Activated B cell treated with CpG ODN at 0.5 μM for 24 hours (primary cell): ENCODE data around the gene DNAJC30. TPM values are rescaled to one million over a fixed set of nuclear protein-coding genes. Genes with fewer than 3 reads are reported as not detected.

Experiments
- ATAC-seq: fragments of 200-7000 bp; cut with Tn5 transposase; one replicate; pipeline ENCODE4 v1.10.0; 2021; ENCODE audit warnings: low read depth, mild to moderate bottlenecking, moderate library complexity
- CTCF ChIA-PET: fragments of 350-600 bp; sonication (Branson Sonifier 250); formaldehyde crosslinking; loops from one replicate; lab custom pipeline; 2021; ENCODE audit warnings: antibody characterized with exemption; lab: Charles Lee
- POLR2A ChIA-PET: fragments of 350-600 bp; sonication (Branson Sonifier 250); formaldehyde crosslinking; loops from one replicate; lab custom pipeline; 2021; ENCODE audit warnings: antibody characterized with exemption; lab: Charles Lee
- DNase-seq: peaks from one replicate; pipeline ENCODE4 v3.0.0; 2022
- H3K27ac Mint-ChIP-seq: one replicate; pipeline ENCODE4 v1.8.0; 2020; ENCODE audit warnings: mixed read lengths
- H3K27me3 Mint-ChIP-seq: one replicate; pipeline ENCODE4 v1.8.0; 2021; ENCODE audit warnings: mixed read lengths
- H3K36me3 Mint-ChIP-seq: one replicate; pipeline ENCODE4 v1.8.0; 2021; ENCODE audit warnings: low read depth, mixed read lengths
- H3K4me1 Mint-ChIP-seq: one replicate; pipeline ENCODE4 v1.8.0; 2021; ENCODE audit warnings: mixed read lengths
- H3K4me3 Mint-ChIP-seq: one replicate; pipeline ENCODE4 v1.8.0; 2020; ENCODE audit warnings: mild to moderate bottlenecking, mixed read lengths
- H3K9me3 Mint-ChIP-seq: one replicate; pipeline ENCODE4 v1.8.0; 2020; ENCODE audit warnings: mixed read lengths
- intact Hi-C: fragments of 100-400 bp; cut with micrococcal nuclease; formaldehyde crosslinking; loops from one replicate; pipeline ENCODE4 v1.15.1; 2024
- total RNA-seq: library from RNA; stranded (reverse); gene quantifications from 2 replicates; pipeline ENCODE4 v1.2.3, GENCODE V29; 2022
- TF ChIP-seq, protein P1 (sequence below): fragments of 200-600 bp; IDR thresholded peaks from one replicate; pipeline ENCODE4 v1.8.0; 2022; ENCODE audit warnings: antibody characterized with exemption, mild to moderate bottlenecking

The DNAJC30 gene
- total RNA-seq, 1 donor from 2014 or later = 14.2 TPM

DNA sequence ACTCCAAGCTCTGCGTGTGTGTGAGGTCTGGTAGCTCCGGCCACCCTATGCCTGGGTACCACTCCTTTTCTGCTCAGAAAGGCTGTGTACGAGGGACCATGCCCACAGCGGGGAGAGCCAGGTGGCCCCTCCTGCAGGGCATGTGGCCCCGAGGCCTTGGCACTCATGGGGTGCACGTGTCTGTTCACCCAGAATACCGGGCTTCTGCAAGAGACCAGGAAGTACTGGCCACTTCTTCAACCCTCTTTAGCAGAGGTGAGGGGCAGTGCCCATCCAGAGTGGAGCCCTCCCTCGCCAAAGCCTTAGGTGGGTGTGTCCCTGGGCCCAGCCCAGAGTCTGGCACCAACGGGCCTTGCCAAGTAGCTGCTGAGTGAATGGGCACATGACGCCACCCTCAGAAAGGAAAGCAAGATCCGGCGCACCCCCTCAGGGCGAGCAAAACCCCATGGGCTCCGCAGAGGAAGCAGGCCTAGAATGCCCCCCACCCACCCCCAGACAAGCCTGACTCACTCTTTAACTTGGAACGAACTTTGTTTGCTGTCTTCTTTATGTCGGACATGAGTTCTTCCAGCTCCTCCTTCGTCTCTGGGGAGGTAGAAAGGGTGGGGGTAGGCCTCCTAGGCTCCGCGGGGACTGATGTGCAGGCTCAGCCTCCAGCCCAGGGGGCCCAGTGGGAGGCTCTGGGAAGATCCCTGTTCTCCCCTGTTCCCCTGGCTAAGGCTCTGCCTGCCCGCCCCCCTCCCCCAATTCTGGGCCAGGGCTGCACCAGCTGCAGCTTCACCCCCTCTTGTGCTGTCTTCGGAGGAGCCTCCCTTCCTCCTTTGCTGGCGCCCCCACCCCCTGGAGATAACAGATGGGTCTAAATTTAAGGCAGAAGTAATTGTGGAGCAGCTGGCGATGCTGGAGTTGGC lies 21.6 kb upstream of the DNAJC30 start:
- Mint-ChIP-seq H3K27ac (no peak overlapping the region), H3K4me3 (no peak overlapping the region), H3K4me1 (peaks cover 16% of the 10 kb centered on the region), H3K27me3 (peaks cover 8% of the 10 kb centered on the region), H3K9me3 (no peaks in the 10 kb centered on the region), H3K36me3 (no peaks in the 10 kb centered on the region)
- ATAC-seq (no peak), DNase-seq (no peak)
- intact Hi-C loops = loop anchor here (1.0 kb wide), 1 partner anchor 38 kb away; the partner anchor contains the start of gene VPS37D
- CTCF ChIA-PET = no interaction called here
- POLR2A ChIA-PET = interaction anchor here (0.5 kb wide), 1 partner anchor 23 kb away, joined by 8 read pairs; no protein-coding TSS in a partner anchor
- TF ChIP-seq, protein P1, sequence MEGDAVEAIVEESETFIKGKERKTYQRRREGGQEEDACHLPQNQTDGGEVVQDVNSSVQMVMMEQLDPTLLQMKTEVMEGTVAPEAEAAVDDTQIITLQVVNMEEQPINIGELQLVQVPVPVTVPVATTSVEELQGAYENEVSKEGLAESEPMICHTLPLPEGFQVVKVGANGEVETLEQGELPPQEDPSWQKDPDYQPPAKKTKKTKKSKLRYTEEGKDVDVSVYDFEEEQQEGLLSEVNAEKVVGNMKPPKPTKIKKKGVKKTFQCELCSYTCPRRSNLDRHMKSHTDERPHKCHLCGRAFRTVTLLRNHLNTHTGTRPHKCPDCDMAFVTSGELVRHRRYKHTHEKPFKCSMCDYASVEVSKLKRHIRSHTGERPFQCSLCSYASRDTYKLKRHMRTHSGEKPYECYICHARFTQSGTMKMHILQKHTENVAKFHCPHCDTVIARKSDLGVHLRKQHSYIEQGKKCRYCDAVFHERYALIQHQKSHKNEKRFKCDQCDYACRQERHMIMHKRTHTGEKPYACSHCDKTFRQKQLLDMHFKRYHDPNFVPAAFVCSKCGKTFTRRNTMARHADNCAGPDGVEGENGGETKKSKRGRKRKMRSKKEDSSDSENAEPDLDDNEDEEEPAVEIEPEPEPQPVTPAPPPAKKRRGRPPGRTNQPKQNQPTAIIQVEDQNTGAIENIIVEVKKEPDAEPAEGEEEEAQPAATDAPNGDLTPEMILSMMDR = no peak

DNA sequence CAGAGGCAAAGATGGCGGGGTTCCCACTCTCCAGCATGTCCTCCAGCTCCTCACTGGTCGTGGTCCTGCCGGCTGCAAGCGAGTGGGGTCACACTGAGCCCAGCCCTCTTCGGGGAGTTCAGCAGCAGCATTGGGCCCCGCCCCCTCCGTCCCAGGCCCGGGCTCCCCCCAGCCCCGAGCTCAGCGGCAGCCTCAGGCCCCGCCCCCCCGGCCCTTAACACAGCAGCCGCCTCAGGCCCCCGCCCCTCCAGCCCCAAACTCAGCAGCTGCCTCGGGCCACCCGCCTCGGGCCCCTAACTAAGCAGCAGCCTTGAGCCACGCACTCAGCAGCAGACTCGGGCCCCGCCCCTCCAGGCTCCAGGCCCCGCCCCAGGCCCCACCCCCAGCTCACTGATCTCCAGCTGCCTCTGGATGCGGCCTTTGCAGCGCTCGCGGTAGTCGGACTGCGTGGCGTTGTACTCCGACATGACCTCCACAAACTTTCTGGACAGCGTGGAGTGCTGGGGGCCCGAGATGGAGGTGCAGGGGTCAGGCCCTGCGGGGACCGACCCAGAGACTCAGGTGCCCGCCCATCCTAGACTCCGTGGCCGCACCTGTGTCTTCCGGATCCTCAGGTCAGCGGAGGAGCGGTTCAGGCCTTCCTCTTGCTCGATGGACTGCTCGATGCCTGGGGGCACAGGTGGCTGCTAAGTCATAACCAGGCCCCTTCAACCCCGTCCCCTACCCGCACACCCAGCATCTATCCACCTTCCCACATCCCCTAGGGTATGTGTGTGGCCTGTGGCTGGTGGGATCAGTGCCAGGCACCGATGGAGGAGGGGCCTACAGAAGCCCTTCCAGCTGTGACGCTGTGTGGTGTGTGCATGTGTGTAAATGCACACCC lies 20.7 kb upstream of the DNAJC30 start:
- POLR2A ChIA-PET = interaction anchor here (0.8 to 0.9 kb wide), 2 partner anchors 20 to 36 kb away, joined by 3 to 4 read pairs; partner anchors contain the start of gene VPS37D
- intact Hi-C loops = loop anchor here (1.0 kb wide), 1 partner anchor 37 kb away; the partner anchor contains the start of gene VPS37D
- TF ChIP-seq, protein P1 = no peak

GRCh38 chr7:73703225-73703624 lies 20.0 kb upstream of the DNAJC30 start:
- DNase-seq = no peak
- Mint-ChIP-seq H3K4me3 (no peak overlapping the region), H3K4me1 (peaks cover 16% of the 10 kb centered on the region), H3K9me3 (no peaks in the 10 kb centered on the region), H3K36me3 (peaks cover 12% of the 10 kb centered on the region), H3K27ac (no peak overlapping the region), H3K27me3 (peaks cover 8% of the 10 kb centered on the region)
- ATAC-seq = no peak
- CTCF ChIA-PET = no interaction called here
- POLR2A ChIA-PET = interaction anchor here (0.8 to 0.9 kb wide), 2 partner anchors 19 to 35 kb away, joined by 3 to 4 read pairs; partner anchors contain the start of gene VPS37D
- intact Hi-C loops = no loop called here
- TF ChIP-seq, protein P1 = no peak

More for the DNA sequence above, 20.7 kb upstream of the DNAJC30 start:
- DNase-seq (no peak), ATAC-seq (peak; percentile 67)
- Mint-ChIP-seq H3K27me3 (peaks cover 8% of the 10 kb centered on the region), H3K4me1 (peaks cover 16% of the 10 kb centered on the region), H3K4me3 (no peak overlapping the region), H3K27ac (no peak overlapping the region), H3K36me3 (peaks cover 4% of the 10 kb centered on the region), H3K9me3 (no peaks in the 10 kb centered on the region)
- CTCF ChIA-PET = no interaction called here

- no peak for DNase-seq
- peaks cover 8% of the 10 kb centered on the region for H3K27me3 Mint-ChIP-seq
- TF ChIP-seq, protein P1 = no peak
- H3K36me3 Mint-ChIP-seq = peaks cover 18% of the 10 kb centered on the region
- H3K9me3 Mint-ChIP-seq = no peaks in the 10 kb centered on the region
- no peak for ATAC-seq
- intact Hi-C loops = no loop called here
- ChIA-PET CTCF (no interaction called here), POLR2A (interaction anchor here (0.6 kb wide), 1 partner anchor 1991 kb away, joined by 5 read pairs; no protein-coding TSS in a partner anchor)
- H3K27ac Mint-ChIP-seq = no peak overlapping the region
- H3K4me1 Mint-ChIP-seq = peaks cover 16% of the 10 kb centered on the region
- no peak overlapping the region for H3K4me3 Mint-ChIP-seq
These were observed 19.4 kb upstream of the DNAJC30 start for GRCh38 chr7:73702665-73703064.
